Uterus (tissue), 4 donors: ENCODE measurements around the gene PSMA4. TPM values are rescaled to one million over a fixed set of nuclear protein-coding genes. Genes with fewer than 3 reads are reported as not detected.
"Not testable (repeated sequence)": the region's sequence is repeated elsewhere in the genome, so short reads cannot be mapped to it uniquely, and the experiment has no call there.

ENCODE experiments used
- DNase-seq, 2 donors: peaks; one replicate each; pipeline ENCODE4 v3.0.0-alpha.2; 2019 to 2020
- H3K27ac ChIP-seq, 2 donors: fragments of 200-600 bp; sonication (generic); 1 replicate in 1 of 2; 2 replicates in 1 of 2; pipeline ENCODE4 v1.5.1; 2016 to 2018
- H3K27me3 ChIP-seq, 2 donors: fragments of 200-600 bp; sonication (generic); one replicate each; pipeline ENCODE4 v1.5.1; 2018 to 2019; ENCODE audit warnings: control low read depth in 1 of 2
- H3K36me3 ChIP-seq, 2 donors: fragments of 200-600 bp; sonication (generic); one replicate each; pipeline ENCODE4 v1.5.1; 2019; ENCODE audit warnings: control low read depth in 1 of 2
- H3K4me1 ChIP-seq, 2 donors: fragments of 200-600 bp; sonication (generic); one replicate each; pipeline ENCODE4 v1.5.1; 2018 to 2019; ENCODE audit warnings: control low read depth in 1 of 2
- H3K4me3 ChIP-seq, 2 donors: fragments of 200-600 bp; sonication (generic); 1 replicate in 1 of 2; 2 replicates in 1 of 2; pipeline ENCODE4 v1.5.1; 2018 to 2019; ENCODE audit warnings: mild to moderate bottlenecking in 1 of 2
- H3K9me3 ChIP-seq, 2 donors: fragments of 200-600 bp; sonication (generic); one replicate each; pipeline ENCODE4 v1.5.1; 2019; ENCODE audit warnings: control low read depth in 1 of 2
- CTCF ChIP-seq, 4 experiments: fragments of 200-600 bp in 2 of 4; fragments of 450-650 bp in 2 of 4; sonication (generic) in 2 of 4; IDR thresholded peaks; one replicate each; pipeline ENCODE4 v1.5.1; 2016 to 2019; ENCODE audit warnings: antibody characterized with exemption in 4 of 4, mild to moderate bottlenecking in 2 of 4, moderate library complexity in 1 of 4
- POLR2A ChIP-seq, 2 donors: fragments of 450-650 bp; IDR thresholded peaks; one replicate each; pipeline ENCODE4 v1.6.1; 2016; ENCODE audit warnings: antibody characterized with exemption in 2 of 2, mild to moderate bottlenecking in 1 of 2, moderate library complexity in 1 of 2
- intact Hi-C: fragments of 100-400 bp; cut with DNase I; formaldehyde crosslinking; loops from one replicate; pipeline ENCODE4 v1.15.1; 2023; ENCODE audit warnings: low total_unique reads
- total RNA-seq, 4 donors: library from RNA; depleted of rRNA in 3 of 4; stranded (reverse); fragments of >200 nt in 3 of 4; gene quantifications; one replicate each; pipeline versions ENCODE4 v1.1.0 to v1.2.4, GENCODE V29; 2014 to 2023
- donor health status: DM: yes; HTN: yes; CAD: no.

PSMA4 gene
- total RNA-seq, 4 donors from 2014 or later: 119 to 291 (median 203) TPM

GRCh38 chr15:78507831-78508160 is 32.4 kb upstream of the PSMA4 start:
- H3K4me1 ChIP-seq: no peaks in the 10 kb centered on the region
- intact Hi-C loops: no loop called here
- DNase-seq: no peak
- no peaks in the 10 kb centered on the region for H3K36me3 ChIP-seq
- no peaks in the 10 kb centered on the region for H3K9me3 ChIP-seq
- no peaks in the 10 kb centered on the region for H3K27me3 ChIP-seq
- H3K27ac ChIP-seq: peak overlapping the region; percentile 72 to 83
- H3K4me3 ChIP-seq: peak overlapping the region; percentile 77 to 91
- TF ChIP-seq CTCF (IDR thresholded peaks at IDR 0.05) (no peak), POLR2A (IDR thresholded peaks at IDR 0.05) (no peak)

GRCh38 chr15:78508272-78508671 is 32.0 kb upstream of the PSMA4 start:
- H3K27ac ChIP-seq: peak overlapping the region in 1 of 2 donors; percentile 72
- H3K9me3 ChIP-seq: no peaks in the 10 kb centered on the region
- H3K4me3 ChIP-seq: peak overlapping the region; percentile 77 to 91
- DNase-seq: no peak
- H3K36me3 ChIP-seq: no peaks in the 10 kb centered on the region
- intact Hi-C loops: no loop called here
- no peaks in the 10 kb centered on the region for H3K27me3 ChIP-seq
- H3K4me1 ChIP-seq: no peaks in the 10 kb centered on the region
- TF ChIP-seq POLR2A (IDR thresholded peaks at IDR 0.05) (no peak), CTCF (IDR thresholded peaks at IDR 0.05) (no peak)

GRCh38 chr15:78509726-78510312 is 30.4 kb upstream of the PSMA4 start:
- H3K36me3 ChIP-seq: no peaks in the 10 kb centered on the region
- TF ChIP-seq POLR2A (IDR thresholded peaks at IDR 0.05): no peak
- no peak for TF ChIP-seq CTCF (IDR thresholded peaks at IDR 0.05)
- no peaks in the 10 kb centered on the region for H3K9me3 ChIP-seq
- H3K27ac ChIP-seq: no peak overlapping the region
- no peaks in the 10 kb centered on the region for H3K27me3 ChIP-seq
- no peak overlapping the region for H3K4me3 ChIP-seq
- DNase-seq: no peak
- intact Hi-C loops: no loop called here
- no peaks in the 10 kb centered on the region for H3K4me1 ChIP-seq

- intact Hi-C loops, H3K27me3 ChIP-seq, H3K4me1 ChIP-seq, H3K9me3 ChIP-seq, H3K4me3 ChIP-seq, H3K27ac ChIP-seq, DNase-seq, H3K36me3 ChIP-seq: not testable (repeated sequence)
Observed at GRCh38 chr15:78520035-78520434, 20.2 kb upstream of the PSMA4 start.

- DNase-seq: no peak
- H3K27me3 ChIP-seq: no peaks in the 10 kb centered on the region
Observed at GRCh38 chr15:78524230-78524629, 16.0 kb upstream of the PSMA4 start.

More at GRCh38 chr15:78524230-78524629, 16.0 kb upstream of the PSMA4 start:
- H3K4me3 ChIP-seq: no peak overlapping the region
- no peaks in the 10 kb centered on the region for H3K9me3 ChIP-seq
- no peaks in the 10 kb centered on the region for H3K4me1 ChIP-seq
- H3K36me3 ChIP-seq: no peaks in the 10 kb centered on the region
- no peak overlapping the region for H3K27ac ChIP-seq
- intact Hi-C loops: no loop called here
- no peak for TF ChIP-seq CTCF (IDR thresholded peaks at IDR 0.05)
- no peak for TF ChIP-seq POLR2A (IDR thresholded peaks at IDR 0.05)
